NCI-H748 treated with DMSO at 0.1 percent for 48 hours (cell line): ENCODE data around the gene RHOBTB3.

ENCODE experiments used
- DNase-seq: peaks from one replicate; lab custom pipeline; 2025; lab: John Stamatoyannopoulos, UW

Gene RHOBTB3

DNA sequence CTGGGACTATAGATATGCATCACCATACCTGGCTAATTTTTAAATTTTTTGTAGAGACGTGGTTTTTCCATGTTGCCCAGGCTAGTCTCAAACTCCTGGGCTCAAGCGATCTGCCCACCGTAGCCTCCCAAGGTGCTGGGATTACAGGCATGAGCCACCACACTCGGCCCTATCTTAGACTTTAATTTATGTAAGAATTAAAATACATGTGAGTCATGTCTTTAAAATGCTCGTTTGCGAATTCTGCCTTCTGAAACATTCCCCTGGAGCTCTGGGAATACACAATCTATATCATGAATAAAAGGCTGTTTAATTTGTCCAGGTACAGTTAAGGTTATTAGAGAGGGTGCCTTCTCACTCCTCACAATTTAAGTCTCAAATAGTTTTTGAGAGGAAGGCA, 32.8 kb downstream of the RHOBTB3 start:
- DNase-seq = no peak

DNA sequence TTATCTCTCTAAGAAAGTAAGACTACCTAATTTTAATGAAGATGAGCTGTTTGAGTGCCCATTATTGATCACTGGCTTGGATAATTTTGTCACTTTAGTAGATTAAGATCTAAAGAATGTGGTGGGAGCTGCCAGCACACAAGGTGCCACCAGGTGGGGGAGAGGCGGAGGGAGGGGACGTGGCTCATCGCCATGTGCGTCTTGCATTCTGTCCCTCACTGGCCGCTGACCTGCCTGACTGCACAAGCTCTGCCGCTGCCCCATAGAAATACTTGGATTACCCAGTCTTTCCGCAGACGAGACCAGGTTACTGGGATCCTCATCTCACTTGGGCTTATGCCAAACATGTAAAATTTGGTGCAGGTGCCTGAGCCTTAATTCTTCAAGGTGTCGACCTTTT, 37.6 kb downstream of the RHOBTB3 start:
- DNase-seq = no peak

DNA sequence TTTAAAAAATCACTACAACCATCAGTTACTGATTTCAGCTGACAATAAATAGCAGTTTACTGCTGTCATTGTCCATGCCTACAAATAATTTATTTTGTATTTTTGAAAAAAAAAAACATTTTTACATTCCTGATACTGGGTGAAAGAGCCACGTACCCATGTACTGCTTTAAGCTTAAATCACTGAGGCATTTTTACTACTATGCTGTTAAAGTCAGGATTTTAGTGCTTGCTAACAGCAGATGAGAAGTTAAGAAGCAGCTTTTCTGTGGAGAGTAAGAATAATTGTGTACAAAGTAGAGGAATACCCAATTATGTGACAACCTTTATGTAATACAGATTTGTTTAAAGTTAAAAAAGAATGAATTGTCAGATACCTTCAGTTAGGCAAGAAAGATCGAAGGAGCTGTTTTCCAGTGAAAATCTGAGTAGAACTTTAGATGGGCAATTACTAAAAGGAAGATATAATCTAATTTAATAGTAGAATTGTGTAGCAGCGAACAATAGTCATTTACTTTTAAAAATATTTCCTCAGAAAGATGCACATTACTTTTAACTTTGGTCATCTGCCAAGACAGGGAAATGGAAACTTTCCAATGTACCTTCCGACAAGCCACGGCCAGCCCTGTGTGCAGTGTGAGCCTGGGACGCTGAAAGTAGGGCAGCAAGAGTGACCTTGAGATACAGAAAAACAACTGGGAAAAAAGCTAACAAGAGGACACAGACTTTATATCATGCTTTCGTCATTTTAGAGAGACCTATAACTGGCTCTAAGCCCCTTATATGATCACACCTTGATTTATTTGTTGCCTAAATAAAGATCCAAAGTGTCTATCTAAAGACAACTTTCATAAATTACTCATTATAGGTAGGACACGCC, 39.9 kb downstream of the RHOBTB3 start:
- no peak for DNase-seq

DNA sequence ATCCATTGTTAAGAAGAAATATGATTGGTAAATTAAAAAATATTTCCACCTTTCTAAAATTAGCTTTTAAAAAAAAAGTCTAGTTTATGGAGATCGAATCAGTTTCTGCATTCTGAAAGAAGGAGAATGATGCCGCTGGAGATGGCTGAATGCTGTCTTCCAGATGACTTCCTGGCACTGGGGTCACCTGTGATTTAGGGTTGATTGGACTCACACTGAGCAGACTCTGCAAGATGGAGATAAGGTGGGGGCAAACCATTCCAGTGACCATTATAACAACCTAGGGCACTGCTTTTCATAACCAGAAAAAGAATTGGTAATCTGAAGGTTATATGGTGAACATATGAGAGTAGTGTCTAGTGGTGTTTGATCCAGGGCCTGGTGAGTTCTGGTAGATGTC, 40.8 kb downstream of the RHOBTB3 start:
- no peak for DNase-seq

DNA sequence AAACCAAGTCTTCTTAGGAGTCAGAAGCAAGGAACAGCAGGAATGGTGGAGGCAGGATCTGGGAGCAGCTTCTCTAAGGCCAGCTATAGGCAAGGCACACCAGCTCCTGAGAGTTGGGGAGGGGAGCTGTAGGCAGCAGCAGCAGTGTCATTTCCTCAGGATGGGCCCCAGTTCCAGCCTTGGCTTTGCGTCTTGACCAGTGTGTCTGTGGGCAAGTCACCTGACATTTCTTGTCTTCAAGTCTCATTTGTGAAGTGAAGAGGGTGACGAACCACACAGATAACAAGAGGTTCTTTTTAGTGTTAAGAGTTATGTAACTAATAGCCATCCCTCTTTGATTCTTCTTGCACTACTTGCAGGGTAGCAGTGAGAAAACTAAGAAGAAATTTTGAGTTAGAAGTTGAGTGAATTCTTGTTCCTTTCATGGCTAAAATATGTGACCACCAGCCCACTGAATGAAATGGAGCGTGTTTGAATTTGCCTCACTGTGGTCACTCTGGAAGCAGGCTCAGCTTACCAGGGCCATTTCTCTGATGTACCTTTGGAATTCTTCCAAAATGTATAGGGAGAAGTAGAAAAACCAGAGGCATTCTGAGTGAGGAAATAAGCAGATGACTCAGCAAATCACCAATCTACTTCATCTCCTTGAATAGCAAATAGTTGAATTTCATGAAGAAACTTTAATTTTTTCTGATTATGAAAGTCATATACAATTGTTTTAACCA, 42.4 kb downstream of the RHOBTB3 start:
- DNase-seq = no peak

DNA sequence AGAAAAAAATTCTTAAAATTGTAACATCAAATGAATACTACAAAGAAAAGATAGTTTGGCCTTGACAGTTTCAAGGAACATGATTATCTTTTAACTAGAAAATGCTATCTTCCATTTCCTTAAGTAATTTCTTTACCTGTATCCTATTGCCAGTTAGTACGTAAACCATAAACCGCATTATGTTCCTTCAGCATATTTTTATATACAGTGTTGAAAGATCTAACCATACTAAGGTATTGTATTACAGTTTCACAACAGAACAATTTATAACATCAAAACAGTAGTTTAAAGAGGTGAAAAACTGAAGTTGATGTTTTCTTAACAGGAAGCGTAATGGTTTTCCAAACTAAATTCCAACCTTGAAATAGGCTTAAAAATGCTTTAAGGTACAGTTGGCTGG, 46.3 kb downstream of the RHOBTB3 start:
- DNase-seq = no peak

DNA sequence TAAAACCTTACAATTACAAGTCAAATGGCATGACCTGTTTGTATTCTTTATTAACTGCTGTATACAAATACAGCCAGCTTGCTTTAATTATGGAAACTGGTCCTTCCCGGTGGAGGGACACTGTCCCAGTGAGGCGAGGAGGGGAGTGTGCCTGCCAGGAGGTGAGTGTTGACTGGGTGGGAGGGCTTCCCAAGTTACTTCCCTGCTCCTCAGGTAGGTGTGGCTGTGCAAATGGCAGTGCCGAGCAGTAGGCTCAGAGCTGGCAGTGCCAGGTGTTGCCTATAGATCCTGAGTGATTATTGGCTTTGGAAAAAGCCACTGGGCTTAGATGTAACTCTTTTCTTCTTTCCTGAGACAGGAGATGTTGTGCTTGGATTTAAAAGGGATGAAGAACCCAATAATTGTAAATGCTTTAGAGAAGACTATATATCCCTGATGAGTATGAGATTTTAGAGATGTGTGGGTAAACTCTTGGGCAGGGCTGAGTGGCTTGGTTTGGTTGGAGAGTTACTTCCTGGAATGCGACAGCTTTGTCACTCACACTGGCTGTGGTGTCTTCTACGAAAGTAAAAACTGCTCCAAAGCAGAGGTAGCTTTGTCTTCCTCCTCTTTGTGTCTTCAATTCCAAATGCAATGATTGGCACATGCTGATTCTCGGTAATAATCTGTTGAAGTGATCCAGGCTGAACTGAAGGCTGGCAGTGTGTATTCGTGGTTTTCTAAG, 47.7 kb downstream of the RHOBTB3 start:
- no peak for DNase-seq

DNA sequence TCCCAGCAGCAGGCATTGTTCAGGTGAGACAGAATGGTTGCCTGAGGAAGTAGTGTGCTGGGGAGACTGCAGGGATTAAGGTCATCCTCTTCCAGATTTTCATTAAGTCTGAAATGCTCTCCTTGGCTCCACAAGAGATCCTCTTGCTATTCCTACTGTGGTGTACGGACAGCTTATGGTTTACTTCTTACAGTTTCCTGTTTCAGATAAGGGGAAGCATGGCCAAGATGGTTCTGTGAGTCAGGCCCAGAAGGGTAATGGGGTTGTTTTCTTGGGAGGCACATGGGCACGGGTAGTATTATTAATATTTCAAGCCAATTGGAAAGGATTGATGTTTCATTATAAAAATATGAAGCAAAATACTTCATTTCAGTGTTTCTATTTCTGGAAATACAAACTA, 48.5 kb downstream of the RHOBTB3 start:
- no peak for DNase-seq

DNA sequence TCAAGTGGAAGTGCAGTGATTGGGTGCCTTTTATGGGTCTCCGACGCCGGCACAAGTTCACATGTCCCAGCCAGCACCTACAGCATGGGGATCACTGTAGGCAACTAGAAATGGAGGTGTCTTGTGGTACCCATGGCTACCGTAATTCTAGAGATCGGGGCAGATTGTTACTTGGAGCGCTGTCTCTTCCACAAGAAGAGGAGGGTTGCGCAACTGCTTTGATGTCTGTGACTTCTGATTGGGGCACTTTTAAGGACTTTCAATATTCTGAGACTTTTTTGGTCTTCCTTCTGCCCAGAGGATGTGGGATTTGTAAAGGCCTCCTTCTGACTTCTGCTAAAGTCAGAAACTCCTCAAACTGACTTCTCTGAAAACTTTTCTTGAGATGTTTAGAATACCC, 49.5 kb downstream of the RHOBTB3 start:
- DNase-seq = no peak

DNA sequence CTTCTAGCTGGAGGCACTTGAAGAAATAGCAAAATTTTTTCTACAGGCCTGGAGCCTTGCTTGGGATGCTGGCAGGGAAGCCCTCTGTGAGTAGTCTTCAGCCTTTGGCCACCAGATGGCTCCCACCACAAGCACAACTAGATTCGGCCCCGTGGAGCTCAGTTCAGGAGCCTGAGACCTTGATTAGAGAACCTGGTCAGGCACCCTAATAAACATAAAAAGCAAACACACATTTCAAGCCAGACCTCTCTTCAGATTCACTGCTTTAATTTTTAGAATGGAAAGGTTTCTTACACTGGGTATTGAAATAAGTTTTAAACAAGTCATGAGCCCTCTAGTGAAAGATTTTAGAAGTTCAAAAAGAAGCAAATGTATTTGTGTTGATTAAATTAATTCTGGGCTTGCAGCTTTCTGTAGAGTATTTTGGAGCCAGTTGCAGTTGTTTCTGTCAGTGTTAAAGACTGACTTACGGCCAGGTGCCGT, 50.0 kb downstream of the RHOBTB3 start:
- DNase-seq = peak; percentile 2

DNA sequence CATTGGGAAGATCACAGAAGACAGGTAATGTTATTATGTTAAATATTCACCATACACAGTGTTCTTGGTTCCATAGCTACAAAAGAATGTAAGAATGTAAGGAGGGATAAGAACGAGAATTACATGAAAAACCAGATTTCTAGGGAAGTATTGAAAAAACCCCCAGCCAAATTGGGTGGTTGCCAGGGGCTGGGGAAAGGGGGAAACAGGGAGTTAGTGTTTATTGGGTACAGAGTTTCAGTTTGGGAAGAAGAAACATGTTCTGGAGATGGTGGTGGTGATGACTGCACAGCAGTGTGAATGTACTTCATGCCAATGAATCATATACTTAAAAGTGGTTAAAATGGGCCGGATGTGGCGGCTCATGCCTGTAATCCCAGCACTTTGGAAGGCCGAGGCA, 51.0 kb downstream of the RHOBTB3 start:
- DNase-seq = no peak

DNA sequence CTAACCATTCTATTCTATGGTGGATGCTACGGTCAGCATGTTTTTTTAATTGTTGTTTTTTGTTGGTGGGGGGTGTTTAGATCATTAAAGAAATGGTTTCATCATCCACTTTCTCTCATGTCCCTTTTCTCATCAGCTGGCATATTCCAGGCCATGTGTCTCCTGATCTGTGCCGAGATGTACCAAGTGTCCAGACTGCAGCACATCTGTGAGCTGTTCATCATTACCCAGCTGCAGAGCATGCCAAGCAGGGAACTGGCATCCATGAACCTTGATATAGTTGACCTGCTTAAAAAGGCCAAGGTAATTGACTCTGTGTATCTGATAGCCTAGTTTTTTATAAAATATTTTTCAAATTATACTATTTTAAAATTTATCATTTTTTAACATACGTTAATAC, 52.5 kb downstream of the RHOBTB3 start:
- no peak for DNase-seq

DNA sequence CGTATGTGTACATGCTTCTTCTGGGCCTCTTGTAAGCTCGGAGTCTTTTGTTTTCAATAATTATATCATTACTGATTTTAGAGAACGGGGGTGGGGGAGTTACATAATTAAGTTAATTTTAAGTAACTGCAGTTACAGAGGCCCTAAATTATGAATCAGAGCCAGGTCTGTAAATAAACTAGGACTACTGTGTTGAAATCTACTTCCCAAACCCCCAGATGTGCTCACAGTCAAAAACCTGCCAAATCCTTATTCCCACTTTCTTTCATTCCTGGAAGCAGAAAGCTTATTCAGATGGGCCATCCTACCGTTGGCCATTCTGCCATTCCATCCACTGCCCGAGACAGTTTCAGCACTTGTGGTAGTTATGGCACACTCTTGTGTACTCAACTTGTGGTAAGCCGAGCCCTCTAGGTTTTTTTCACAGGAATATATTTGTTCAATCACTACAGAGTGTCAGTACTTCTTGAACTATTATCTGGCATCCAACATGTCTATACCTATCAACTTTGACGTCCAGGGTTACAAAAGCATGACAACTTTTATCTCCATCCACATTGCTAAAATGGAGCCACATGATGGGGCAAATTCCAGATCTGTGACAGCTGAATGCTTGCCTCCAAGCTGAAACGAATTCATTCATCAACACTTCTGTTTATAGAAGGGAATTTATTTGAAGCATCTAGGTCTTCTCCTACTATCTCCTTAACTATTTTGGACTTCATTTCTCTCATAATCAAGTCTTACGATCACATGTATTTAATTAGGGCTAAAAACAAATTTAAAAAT, 53.6 kb downstream of the RHOBTB3 start:
- DNase-seq = no peak

DNA sequence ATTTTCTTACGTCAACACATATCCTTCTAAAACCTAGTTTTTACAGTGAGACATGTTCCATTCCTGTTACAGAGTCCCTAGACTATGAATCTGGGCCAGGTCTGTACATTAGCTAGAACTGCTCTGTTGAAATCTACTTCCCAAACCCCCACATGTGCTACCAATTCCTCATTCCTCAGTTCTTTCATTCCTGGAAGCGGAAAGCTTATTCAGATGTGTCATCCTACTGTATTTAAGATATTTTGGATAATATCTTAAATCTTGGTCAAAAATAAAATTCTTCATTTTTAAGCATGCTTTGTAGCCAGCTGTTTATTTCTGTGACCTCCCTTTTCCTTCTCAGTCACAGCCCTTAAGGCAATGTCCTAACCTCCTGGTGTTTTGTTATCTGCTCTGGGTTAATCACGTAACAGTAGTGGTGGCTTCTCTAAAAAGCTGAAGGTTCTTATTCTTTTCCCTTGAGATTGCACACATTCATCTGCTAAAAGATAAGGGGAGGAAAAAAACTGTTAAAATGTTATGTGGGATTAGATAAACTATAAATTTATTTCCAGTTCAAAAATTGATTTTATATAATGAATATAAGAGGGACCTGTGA, 55.8 kb downstream of the RHOBTB3 start:
- no peak for DNase-seq

DNA sequence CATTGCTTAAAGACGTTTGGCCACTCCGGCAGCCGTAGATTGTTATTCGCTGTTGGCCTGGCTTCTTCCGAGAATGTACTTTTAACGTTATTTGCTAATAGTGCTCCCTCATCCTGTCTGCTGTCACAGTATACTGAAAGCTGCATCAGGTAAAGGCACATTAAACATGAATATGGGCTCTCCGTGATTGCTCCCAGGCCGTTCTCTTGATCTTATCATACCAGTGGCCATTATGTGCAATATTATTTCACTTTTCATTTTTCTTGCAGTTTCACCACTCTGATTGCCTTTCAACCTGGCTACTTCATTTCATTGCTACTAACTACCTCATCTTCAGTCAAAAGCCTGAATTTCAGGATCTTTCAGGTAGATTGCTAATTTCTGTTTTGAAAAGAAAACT, 57.4 kb downstream of the RHOBTB3 start:
- DNase-seq = no peak

DNA sequence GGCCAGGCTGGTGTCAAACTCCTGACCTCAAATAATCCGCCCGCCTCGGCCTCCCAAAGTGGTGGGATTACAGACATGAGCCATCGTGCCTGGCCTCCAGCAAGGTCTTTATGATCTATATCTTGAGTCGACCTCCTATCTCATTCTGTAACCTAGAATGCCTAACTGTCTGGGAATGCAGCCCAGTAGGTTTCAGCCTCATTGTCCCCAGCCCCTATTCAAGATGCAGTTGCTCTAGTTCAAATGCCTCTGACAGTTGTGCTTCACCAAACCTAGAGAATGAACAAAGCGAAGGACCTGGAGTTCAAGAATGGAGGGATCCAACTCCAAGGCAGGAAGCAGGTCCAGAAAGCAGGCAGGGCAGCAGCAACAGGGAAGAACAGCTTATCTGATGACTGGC, 60.6 kb downstream of the RHOBTB3 start:
- DNase-seq = no peak

DNA sequence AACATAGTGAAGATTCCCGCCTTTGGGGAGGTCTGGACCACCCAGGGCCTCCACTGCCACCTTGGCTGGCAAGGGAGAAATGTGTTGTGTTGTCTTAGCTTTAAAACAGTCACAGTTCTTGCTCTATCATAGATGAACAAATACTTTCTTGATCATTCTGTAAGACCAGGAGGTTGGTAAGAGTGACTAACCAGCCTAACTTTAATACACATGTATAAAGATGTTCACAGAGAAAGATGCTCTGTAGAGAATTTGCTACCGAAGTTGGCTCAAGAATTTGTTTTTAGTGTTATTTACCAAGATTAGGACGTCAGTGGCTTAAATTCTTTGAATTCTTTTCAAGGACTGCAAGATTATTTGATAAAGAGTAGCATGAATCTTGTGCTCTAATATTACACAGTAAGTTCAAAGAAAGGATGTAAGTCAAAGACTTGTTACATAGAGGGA, 63.0 kb downstream of the RHOBTB3 start:
- no peak for DNase-seq

DNA sequence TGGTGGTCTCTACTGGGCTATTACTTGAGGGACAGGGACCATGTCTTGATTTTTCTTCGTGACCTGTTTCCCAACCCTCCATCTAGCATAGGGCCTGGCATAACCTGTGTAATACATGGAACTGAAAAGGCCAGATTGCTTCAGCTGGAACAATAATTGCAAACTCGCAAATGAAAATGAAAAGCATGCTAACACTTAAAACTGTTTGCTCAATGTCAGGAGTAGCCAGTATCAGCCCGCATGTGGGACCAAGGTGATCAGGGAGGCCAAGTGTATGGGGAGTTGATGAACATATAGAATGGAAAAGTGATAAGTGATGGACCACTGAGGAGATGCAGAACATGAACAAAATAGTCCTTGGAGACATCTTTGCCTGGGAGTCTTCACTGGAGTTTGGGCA, 66.2 kb downstream of the RHOBTB3 start:
- DNase-seq = no peak

DNA sequence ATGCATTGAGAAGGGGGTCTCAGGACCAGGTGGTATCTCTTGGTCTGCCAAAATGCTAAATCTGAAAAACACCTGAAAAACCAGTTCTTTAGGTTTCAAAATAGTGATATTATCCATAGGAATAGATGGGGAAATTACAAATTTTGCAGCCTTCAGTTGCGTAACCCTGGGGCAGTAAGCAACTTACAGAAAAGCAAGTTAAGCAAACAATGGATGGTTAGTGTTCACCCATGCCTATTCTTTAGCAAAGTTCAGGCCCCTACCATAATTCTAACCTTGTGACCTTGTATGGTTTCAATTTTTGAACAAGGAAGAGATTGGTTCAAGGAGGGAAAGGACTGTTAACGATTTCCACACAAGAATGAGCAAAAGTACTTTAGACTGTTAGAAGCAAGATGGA, 66.9 kb downstream of the RHOBTB3 start:
- DNase-seq = no peak

DNA sequence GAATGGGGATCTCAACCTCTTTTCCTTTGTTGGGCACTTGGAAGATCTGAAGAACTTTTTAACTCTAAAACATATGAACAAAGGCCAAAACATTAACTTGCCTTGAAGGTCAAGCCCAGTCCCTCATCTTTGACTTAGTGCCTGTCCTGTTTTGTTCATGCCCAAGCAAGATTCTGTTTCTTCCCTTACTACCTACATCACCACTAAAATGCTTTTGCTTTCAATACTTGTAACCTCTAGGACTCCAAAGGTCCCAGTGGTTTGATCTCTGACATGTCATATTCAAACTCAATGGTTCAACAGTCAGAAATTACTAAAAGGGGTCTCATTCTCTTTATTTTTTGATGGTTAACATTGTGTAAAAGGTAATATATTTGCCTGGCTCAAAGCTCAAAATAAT, 67.4 kb downstream of the RHOBTB3 start:
- no peak for DNase-seq

DNA sequence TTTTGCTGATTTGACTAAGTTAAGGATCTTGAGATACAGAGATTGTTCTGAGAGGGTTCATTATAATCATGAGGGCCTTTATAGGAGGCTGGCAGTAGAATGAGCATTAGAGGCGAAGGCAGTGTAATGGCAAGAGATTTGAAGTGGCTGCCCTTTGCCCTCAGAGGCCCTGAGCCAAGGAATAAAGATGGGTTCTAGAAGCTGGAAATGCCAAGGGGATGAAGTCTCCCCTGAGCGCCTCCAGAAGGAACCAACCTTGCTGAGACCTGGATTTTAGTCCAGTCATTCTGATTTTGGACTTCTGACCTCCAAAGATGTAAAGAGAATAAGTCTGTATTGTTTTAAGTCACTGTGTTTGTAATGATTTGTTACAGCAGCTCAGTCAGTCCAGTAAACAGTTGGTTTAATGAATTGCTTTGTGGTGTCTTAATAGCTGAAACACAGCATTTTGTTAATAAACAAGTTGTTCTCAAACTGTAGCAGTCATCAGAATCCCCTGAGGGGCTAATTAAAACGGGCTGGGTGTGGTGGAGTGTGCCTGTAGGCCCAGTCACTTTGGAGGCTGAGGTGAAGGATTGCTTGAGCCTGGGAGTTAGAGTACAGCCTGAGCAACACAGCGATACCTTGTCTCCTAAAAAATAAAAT, 68.2 kb downstream of the RHOBTB3 start:
- DNase-seq = no peak
